Mesendoderm (in vitro differentiated cells): ENCODE results near the gene SHF.

Experiments used
- DNase-seq: peaks from one replicate; pipeline ENCODE4 v3.0.0; 2013
- H2AK5ac ChIP-seq: 2 replicates; pipeline ENCODE4 v1.6.1; 2013; ENCODE audit warnings: low read length, inconsistent platforms
- H2BK120ac ChIP-seq: 2 replicates; pipeline ENCODE4 v1.6.1; 2013; ENCODE audit warnings: low read depth, mild to moderate bottlenecking, low read length, moderate library complexity, mixed read lengths
- H2BK15ac ChIP-seq: replicated peaks from 2 replicates; pipeline ENCODE4 v1.6.1; 2013; ENCODE audit warnings: low read depth, mild to moderate bottlenecking, moderate library complexity
- H2BK5ac ChIP-seq: 2 replicates; pipeline ENCODE4 v1.6.1; 2013; ENCODE audit warnings: low read length, inconsistent platforms
- H3K18ac ChIP-seq: 2 replicates; pipeline ENCODE4 v1.6.1; 2013; ENCODE audit warnings: mild to moderate bottlenecking, low read length, mixed read lengths
- H3K23ac ChIP-seq: one replicate; pipeline ENCODE4 v1.6.1; 2013; ENCODE audit warnings: low read length
- H3K27ac ChIP-seq: 2 replicates; pipeline ENCODE4 v1.5.1; 2013; ENCODE audit warnings: low read depth, mild to moderate bottlenecking, inconsistent platforms, low read length, moderate library complexity
- H3K27me3 ChIP-seq: 2 replicates; pipeline ENCODE4 v1.6.1; 2013; ENCODE audit warnings: low read length, control low read depth, mild to moderate bottlenecking, inconsistent platforms; ENCODE audit not compliant: insufficient read depth, poor library complexity
- H3K36me3 ChIP-seq: 2 replicates; pipeline ENCODE4 v1.6.1; 2013; ENCODE audit warnings: low read length, inconsistent platforms; ENCODE audit not compliant: control insufficient read depth, insufficient read depth
- H3K4ac ChIP-seq: one replicate; pipeline ENCODE4 v1.6.1; 2013; ENCODE audit warnings: low read depth, mild to moderate bottlenecking, low read length, moderate library complexity
- H3K4me1 ChIP-seq: 2 replicates; pipeline ENCODE4 v1.6.1; 2013; ENCODE audit warnings: low read depth, low read length, inconsistent platforms; ENCODE audit not compliant: control insufficient read depth
- H3K4me2 ChIP-seq: 2 replicates; pipeline ENCODE4 v1.6.1; 2013; ENCODE audit warnings: low read length
- H3K4me3 ChIP-seq: 2 replicates; pipeline ENCODE4 v1.5.1; 2013; ENCODE audit warnings: mild to moderate bottlenecking, low read length
- H3K56ac ChIP-seq: one replicate; pipeline ENCODE4 v1.6.1; 2013; ENCODE audit warnings: low read length
- H3K79me1 ChIP-seq: 2 replicates; pipeline ENCODE4 v1.6.1; 2013; ENCODE audit warnings: low read length, inconsistent platforms
- H3K79me2 ChIP-seq: 2 replicates; pipeline ENCODE4 v1.6.1; 2013; ENCODE audit warnings: mild to moderate bottlenecking, low read length; ENCODE audit not compliant: control insufficient read depth, insufficient read depth
- H3K9ac ChIP-seq: 2 replicates; pipeline ENCODE4 v1.6.1; 2013; ENCODE audit warnings: low read length, inconsistent platforms
- H4K5ac ChIP-seq: one replicate; pipeline ENCODE4 v1.6.1; 2013; ENCODE audit warnings: low read length
- H4K8ac ChIP-seq: one replicate; pipeline ENCODE4 v1.6.1; 2013; ENCODE audit warnings: low read depth, mild to moderate bottlenecking, control low read depth, low read length, moderate library complexity
- WGBS: extraction: QIAGEN DNeasy Blood & Tissue Kit; methylation state at CpG from one replicate; pipeline ENCODE4 v1.1.7; 2013; ENCODE audit warnings: low lambda C conversion rate, missing lambda C conversion rate; ENCODE audit not compliant: insufficient coverage; ENCODE audit errors: extremely low coverage; 5-methylcytosine and 5-hydroxymethylcytosine counted together

SHF gene

DNA sequence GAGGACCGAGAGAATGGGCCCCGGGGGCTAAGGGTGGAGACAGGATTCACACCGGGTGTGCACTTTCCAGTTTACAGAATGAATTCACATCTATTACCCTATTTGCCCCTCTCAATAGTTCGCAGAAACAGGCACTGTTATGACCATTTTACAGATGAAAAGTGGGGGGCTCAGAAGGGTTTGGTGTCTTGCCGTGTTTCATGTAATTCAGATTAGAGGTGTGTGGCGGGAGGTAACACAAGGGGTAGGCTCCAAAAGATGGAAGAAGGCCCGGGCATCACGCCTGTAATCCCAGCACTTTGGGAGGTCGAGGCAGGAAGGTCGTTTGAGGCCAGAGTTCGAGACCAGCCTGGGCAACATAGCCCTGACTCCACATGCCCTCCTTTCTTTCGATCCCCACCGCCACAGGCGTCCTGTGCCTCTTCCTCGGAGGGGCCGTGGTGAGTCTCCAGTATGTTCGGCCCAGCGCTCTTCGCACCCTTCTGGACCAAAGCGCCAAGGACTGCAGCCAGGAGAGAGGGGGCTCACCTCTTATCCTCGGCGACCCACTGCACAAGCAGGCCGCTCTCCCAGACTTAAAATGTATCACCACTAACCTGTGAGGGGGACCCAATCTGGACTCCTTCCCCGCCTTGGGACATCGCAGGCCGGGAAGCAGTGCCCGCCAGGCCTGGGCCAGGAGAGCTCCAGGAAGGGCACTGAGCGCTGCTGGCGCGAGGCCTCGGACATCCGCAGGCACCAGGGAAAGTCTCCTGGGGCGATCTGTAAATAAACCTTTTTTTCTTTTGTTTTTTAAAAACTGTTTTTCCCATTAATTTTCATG is 70.2 kb downstream of the SHF start:
- H3K36me3 ChIP-seq = no peaks in the 10 kb centered on the region
- no peak overlapping the region for H2BK120ac ChIP-seq
- H3K4me1 ChIP-seq = no peaks in the 10 kb centered on the region
- H3K79me1 ChIP-seq = no peaks in the 10 kb centered on the region
- no peak overlapping the region for H3K23ac ChIP-seq
- H2BK5ac ChIP-seq = no peak overlapping the region
- H3K27me3 ChIP-seq = peaks cover 52% of the 10 kb centered on the region
- H2BK15ac ChIP-seq = no peak overlapping the region
- no peak overlapping the region for H3K4me3 ChIP-seq
- H3K18ac ChIP-seq = no peak overlapping the region
- peak overlapping the region; percentile 21 for H3K4me2 ChIP-seq
- no peak overlapping the region for H3K56ac ChIP-seq
- no peak overlapping the region for H3K9ac ChIP-seq
- H3K4ac ChIP-seq = no peak overlapping the region
- no peak for DNase-seq
- no CpG with 5 or more reads among the region's 33 CpGs for WGBS
- H4K5ac ChIP-seq = no peak overlapping the region
- no peak overlapping the region for H2AK5ac ChIP-seq
- no peak overlapping the region for H4K8ac ChIP-seq
- no peaks in the 10 kb centered on the region for H3K79me2 ChIP-seq
- H3K27ac ChIP-seq = no peak overlapping the region
